T-helper 2 cell treated with Interferon-gamma antibody and Interleukin-4, amounts not matched to agents 100 ng/mL and 5 ng/mL, for 36 hours (primary cell): Measurements from ENCODE around the gene RERG. TPM values are rescaled to one million over a fixed set of nuclear protein-coding genes. Genes with fewer than 3 reads are reported as not detected.

Experiments
- intact Hi-C: fragments of 100-400 bp; cut with micrococcal nuclease; formaldehyde crosslinking; loops from one replicate; pipeline ENCODE4 v1.15.1; 2023
- total RNA-seq: library from RNA; stranded (reverse); gene quantifications from 2 replicates; pipeline ENCODE4 v1.2.3, GENCODE V29; 2022

The RERG gene
- total RNA-seq, 1 donor from 2014 or later = not detected

DNA sequence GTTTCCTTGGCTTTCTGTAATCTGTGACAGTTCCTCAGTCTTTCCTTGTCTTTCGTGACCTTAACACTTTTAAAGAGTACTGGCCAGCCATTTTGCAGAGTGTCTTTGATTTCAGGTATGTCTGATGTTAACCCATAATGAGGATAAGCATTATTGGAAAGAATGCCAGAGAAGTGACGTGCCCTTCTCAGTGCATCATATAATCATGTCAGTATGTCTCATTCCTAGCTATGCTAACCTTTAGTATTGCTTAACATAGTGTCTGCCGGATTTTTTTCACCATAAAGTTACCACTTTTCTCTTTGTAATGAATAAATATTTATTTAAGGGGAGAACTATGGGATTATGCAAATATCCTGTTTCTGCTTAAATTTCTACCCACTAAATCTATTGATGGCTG, 28.5 kb downstream of the RERG start:
- intact Hi-C loops = no loop called here

DNA sequence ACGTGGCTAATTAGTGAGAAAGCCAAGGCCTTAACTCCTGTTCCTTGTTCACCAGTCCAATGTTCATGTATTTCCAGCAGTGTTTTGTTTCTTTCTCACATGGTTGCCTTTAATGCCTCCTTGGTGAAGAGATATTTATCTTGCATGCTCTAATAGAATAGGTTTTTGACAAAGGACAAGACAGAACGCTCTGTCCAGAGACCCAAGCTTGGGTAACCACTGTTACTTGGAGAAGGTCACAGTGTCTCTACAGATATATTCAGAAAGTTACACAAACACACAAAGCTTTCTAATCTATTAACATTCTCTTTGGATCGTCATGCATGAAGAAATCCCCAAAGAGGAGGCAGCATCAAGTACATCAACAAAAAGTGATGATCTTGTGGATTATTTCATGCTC, 33.1 kb downstream of the RERG start:
- intact Hi-C loops = no loop called here

DNA sequence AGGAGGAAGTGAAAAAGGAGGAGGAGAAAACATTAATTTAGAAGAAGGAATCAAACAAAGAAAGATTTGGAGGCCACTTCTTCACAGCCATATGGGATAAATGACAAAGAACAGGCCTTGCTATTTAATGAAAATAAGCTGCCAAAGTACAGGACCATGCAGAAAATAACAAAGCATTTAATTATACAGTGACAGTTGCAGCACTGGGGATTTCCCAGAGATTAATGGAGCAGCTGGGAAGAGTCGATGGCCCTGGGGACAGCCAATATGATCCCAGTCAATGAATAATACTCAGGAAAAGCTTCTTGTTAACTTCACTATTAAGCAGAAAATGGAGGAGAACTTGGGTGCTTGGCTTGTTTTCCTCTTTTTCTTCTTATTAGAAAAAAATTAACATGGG, 34.6 kb downstream of the RERG start:
- intact Hi-C loops = no loop called here

DNA sequence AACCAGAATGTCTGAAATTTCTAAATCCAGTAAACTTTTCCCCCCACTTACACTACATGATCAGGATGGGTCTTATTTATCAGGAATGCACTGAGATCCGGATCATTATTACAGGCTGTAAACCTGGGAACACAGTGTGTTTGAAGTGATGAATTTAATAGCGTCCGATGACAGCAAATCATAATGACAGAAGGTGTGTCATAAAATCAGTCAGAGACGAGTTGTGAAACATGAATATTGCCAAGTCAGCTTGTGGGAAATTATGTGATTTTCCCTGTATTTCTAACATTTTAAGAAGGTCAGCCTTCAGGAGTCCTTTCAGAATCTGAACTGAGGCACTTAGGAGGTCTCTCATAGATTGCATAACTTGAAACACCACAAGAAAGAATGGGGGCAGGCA, 36.7 kb downstream of the RERG start:
- intact Hi-C loops = no loop called here

DNA sequence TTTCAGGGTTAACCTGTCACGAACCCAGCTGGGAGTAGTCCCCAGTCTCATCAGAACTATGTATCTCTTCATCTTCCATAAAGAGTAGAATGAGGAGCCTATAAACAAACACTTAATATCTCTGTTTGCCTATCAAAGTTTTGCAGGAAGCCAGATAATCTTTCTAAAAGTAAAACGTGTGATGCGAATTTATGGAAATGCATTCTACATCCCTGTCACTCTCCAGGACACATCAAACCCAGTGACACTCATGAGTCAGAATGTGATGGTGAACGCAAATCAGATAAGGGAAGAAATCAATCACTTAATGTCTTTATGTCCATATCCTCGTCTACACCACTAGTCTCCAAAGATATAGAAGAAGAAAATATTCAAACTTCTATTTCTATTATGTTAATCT, 37.4 kb downstream of the RERG start:
- intact Hi-C loops = no loop called here

DNA sequence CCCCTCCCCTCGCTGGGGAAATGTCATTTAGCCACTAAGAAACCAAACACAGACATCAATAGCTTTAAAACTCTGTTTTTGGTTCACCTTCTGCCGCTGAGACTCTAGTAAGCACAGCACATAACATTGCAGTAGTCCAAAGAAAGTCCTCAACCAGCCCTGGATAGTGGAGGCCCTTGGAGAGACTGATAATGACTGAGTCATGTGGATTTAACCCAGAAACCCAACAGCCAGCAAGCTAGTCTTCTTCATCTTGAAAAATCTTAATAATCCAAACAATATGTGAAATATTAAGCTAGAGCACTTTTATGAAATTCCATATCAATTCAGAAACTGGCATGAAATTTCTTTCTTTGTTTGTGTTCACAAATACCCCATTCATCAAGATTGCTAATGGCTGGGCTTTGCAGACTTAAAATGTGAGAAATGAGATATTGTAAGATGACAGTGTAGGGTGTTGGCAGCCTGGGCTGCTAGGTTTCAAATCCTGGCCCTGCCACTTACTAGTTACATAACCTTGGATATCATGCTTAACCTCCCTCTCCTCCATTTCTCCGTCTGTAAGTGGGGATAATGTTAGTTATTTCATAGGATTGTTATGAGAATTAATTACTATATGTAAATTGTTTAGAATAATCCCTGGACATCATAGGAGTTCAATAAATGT, 40.1 kb downstream of the RERG start:
- intact Hi-C loops = no loop called here

DNA sequence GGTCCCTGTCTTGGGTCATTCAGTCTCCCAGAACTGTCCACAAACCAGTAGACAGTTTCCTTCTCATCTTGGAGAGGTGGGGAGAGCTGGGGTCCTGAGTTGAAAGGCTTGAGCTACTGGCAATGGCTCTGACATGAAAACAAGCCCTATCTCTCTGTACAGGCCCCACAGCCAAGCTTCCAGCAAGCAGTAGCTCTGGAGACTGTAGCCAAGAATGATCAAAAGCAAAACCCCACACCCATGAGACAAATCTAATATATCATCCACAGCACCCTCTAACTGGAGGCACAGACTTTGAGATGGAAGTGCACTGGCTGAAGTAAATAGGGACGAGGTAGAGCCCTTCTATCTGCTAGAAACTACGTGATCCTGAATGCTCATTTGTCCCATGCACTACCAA, 40.9 kb downstream of the RERG start:
- intact Hi-C loops = no loop called here

DNA sequence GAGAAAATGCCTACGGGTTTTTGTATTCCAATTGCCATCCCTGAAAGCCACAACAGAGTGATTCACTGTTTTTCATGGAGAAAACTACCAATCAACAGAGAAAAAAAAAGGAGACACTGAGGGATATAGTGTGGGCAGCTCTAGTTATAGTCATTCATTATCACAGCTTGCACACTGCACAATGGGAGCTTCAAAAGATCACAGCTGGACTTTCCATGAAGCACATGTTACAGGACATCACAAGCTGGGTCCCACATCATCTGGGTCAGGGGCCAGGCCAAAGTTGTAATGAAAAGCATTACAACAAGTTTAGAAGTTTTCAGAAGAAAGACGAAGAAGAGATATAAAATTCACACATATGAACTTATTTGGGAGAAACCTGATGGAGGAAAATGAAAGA, 41.5 kb downstream of the RERG start:
- intact Hi-C loops = no loop called here

DNA sequence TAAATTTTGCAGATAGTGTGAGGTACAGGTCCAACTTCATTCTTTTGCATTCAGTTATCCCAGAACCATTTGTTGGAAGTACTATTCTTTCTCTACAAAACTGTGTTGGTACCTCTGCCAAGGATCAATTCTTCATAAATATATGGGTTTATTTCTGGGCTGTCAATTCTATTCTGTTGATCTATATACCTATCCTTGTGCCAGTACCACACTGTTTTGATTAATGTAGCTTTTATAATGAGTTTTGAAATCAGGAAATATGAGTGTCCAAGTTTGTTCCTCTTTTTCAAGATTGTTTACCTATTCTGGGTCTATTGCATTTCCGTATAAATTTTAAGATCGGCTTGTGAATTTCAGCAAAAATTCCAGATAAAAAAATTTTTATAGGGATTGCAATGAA, 48.1 kb downstream of the RERG start:
- intact Hi-C loops = no loop called here

DNA sequence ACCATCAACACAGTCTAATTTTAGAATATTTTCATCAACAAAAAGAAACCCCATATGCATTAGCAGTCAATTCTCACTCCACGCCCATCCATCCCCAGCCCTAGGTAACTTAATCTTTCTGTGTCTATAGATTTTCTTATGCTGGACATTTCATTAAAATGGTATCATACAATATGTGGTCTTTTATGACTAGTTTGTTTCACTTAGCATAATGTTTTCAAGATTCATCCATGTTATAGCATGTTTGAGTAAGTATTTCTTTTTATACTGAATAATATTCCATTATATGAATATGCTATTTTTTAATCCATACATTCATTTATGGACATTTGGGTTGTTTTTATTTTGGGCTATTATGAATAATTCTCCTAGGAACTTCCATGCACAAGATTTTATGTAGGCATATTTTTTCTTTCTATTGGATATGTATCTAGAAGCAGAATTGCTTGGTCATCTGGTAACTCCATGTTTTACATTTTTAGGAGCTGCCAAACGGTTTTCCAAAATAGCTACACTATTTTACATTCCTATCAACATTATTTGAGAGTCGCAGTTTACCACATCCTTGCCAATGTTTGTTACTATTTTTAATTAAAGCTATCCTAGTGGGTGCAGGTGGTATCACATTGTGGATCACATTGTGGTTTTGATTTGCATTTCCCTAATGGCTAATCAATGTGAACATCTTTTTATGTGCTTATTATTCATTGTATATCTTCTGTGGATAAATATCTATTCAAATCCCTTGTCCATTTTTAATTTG, 49.0 kb downstream of the RERG start:
- intact Hi-C loops = no loop called here

DNA sequence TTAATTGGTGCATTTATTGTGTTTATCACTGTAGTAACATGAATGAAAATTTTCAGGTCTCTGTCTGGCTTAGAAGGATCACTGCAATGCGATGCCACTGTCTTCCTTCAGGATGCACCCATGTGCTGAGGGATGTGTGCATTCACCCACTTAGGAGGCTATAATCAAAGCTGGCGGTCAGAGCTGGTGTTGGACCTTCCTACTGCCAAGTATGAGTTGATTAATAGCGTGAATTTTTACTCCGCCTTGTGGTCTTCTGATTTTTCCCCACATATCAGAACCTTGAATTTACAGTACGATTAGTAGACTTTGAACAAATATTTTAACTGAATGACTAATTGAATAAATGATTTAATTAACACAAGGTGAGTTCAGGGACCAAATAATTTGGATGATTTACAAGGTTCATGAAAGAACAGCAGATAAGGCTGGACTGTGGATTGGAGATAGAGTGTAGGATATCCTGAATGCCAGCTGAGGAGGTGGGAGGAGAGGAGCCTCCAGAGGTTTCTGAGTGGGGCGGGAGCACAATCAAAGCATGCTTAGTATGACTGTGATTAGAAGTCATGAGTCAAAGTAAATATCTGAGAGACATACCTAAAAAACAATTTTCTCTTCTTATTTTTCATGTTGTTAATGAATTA, 50.1 kb downstream of the RERG start:
- intact Hi-C loops = no loop called here

DNA sequence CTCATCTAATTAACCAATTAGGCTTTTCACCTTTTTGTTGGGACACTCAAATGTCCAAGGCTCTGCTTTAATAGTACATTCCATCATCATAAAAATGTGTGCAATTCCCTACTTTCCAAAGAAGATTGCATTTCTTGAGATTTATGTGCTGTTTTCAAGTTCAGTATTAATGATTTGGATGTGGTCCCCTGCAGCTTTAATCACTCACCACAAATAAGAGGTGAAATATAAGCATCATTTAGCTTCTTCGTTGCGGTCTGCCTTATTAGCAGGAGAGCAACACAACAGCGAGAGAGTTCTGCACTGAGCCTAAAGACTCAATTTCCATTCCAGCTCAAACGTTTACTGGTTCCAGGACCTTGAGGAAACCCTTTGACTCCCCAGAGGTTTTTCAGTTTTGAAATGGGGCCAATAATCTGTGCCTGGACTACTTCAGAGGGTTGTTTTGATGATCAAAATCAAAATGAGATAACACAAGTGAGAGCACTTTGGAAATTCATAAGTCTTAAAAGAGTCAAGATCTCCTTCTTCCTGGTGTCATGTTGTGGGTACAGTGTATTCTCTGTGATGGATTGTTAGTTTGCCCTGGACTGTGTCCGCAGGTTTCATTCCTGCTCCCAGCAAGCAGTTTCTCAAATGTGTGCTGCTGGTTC, 53.1 kb downstream of the RERG start:
- intact Hi-C loops = no loop called here

DNA sequence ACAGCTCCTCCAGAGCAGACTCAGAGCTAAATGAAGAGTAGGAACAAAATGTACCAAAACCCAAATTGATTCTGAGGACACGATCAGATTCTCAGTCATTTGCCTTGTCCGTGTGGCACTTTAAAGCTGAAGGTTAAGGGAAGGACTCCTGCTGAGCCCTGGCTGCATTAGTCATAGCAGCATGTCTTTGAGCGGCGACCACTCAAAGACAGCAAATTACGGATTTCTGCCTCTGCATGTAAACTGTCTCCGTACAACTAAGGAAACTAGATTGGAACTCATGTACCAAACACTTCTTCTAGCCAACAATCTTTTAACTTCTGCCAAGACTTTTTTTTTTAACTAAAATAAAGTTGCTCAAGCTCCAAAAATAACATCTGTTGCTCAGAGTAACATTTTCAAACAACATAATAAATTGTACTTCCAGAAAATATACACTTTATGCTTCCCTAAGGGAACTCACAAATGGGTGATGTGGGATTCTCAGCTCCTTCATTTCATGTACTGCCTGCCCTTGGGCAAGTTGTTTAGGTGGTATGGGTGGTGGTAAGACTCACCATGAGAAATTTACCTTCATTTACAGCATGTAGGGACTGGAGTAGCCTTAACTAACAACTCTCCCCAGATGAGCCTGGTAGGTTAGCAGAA, 56.1 kb downstream of the RERG start:
- intact Hi-C loops = no loop called here

DNA sequence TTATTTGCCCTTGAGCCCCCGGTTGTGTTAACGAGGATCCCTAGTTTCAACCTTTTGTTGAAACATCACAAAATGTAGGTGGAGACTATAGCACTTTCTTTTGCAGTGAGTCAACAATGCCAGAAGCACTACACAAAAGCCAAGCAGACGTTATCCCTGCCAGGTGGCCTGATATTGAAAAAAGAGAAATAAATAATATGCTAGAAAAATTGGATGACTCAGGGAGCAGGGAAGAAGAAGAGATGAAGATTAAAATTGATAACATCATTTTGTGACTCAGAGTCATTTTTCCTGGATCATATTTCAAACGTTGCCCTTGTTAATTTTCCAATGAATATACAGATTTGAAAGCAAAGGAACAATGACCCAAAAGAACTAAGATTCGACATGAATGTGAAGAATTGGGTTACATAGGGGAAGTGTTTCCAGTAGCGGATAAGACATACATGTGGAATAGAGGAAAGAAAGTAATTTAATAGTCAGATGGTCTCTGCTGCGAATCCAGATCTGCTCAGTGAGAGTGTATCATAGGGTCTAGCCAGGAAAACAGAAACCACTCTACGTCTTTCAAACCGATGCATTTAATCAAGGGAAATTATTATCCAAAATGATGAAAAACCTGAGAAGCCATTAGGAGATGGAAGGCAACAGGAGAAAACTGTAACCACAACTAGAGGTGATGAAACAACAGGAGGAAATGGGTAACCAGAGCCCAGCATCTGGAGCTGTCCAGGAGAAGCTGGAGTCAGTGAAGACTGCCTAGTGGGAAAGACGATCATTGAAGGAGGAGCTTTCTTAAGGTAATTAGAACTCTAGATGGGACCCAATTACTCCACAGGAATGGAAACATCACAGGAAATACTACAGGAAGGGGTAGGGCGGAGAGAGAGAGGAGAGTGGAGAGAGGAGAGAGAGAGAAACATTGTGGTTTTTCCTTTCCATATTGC, 57.9 kb downstream of the RERG start:
- intact Hi-C loops = no loop called here

DNA sequence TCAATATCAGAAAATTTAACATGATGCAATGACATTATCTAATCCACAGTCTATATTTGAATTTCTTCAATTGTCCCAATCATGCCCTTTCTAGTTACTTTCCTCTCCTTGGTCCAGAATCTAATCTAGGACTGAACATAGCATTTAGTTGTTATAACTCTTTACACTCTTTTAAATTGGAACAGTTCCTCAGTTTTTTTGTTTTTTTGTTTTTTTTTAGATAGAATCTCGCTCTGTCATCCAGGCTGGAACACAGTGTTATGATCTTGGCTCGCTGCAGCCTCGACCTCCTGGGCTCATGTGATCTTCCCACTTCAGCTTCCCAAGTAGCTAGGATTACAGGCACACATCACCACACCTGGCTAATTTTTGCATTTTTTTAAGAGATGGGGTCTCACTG, 63.1 kb downstream of the RERG start:
- intact Hi-C loops = no loop called here

DNA sequence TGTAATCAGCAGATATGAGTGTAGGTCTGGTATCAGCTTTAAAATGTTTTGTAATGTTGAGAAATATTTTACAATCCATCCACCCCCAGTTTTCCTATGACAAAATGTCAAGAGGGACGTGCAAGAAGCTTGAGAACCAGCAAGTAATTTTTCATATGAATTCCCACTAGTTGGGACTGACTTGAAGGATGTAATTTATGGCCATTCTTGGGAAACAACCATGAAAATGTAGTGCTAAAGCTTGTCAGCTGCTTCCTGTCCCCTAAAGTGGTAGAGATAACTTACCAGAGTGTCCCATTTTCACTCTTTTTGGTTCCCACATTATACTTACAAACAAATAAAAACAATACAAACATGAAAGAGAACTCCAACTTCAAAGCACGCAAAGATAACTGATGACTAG, 63.9 kb downstream of the RERG start:
- intact Hi-C loops = no loop called here

DNA sequence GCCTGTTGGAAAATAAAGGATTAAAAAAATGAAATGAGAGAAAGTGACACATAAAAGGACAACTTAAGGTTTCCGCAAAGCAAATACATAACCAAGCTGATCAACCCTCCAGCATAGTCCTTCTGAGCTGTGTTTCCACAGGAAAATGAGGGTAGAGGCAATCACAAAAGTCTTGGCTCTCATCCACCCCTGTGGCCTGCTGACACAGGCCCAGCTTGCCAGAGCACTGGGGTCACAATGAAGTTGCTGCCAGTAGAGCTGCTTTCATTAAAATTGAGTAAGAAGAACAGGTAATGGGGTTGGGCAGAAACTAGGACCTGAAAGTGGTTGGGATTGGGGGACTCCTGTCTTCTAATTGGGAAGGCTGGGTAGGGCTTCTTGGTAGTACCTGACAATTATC, 65.9 kb downstream of the RERG start:
- intact Hi-C loops = no loop called here

DNA sequence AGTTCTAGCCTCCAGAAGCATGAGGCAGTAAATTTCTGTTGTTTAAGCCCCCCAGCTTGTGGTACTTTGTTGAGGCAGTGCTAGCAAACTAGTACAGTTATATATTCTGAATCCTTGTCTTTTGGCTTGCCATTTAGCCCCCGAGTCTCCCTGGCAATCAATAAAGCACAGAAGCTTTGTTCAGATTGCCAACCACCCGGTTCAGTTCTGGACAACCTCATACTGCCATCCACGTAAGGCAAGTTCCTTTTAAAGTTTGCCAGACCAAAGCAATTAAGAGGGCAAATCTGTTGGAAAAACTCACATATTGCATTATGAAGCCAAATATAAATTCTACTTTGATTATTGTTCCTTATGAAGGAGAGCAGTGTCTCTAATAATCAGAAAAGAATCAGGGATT, 67.1 kb downstream of the RERG start:
- intact Hi-C loops = no loop called here

DNA sequence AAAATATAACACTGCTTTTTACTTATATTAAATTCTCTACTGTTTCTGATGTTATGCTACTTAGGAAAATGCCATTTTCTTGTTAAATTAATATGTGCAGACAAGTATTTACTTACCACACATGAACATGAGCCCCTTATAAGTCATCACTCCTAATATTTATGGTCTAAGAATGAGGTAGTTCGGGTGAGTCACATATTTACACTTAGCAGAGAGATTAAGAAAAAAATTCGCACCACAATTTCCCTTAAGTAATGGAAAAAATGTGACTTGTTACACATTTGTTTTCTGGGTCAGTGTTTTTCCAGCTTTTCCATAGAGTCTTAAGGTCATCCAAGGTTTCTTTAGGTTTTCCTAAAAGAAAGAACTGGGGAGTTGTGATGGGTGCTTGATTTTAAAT, 68.3 kb downstream of the RERG start:
- intact Hi-C loops = no loop called here

DNA sequence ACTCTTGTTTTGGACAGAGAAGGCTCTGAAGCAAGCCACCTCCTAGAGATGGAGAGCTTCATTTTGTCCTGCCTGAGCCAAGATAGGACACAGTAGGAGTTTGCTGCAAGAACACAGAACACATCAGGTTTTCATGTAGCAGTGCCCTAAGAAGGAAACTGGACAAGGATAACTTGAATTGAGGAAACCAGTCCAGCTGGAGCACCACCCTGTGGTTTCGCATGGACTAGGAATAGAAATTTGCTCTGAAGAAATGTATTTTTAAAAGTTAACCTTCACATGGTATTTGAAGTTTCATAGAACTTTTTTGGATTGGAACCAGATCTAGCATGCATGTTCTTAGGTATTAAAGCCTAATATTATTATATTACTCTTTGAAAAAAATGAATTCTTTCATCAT, 68.8 kb downstream of the RERG start:
- intact Hi-C loops = no loop called here
